Astrocyte (in vitro differentiated cells and primary cell): ENCODE measurements around the gene ARPC5. TPM values are rescaled to one million over a fixed set of nuclear protein-coding genes. Genes with fewer than 3 reads are reported as not detected.
A peak's percentile ranks its signal among the peaks of the same experiment; 100 is the strongest.

Source experiments
- DNase-seq: peaks from one replicate; pipeline ENCODE4 v3.0.0-alpha.2; 2010; ENCODE audit warnings: low read depth
- FAIRE-seq: peaks from 2 replicates; lab custom pipeline; 2011; peaks lifted over from hg19 to GRCh38; lab: Jason Lieb, UNC
- H2AFZ ChIP-seq: 2 replicates; pipeline ENCODE4 v1.6.0; 2012; ENCODE audit warnings: low read depth, low read length, inconsistent platforms
- H3K27ac ChIP-seq: 2 replicates; pipeline ENCODE4 v1.5.1; 2011; ENCODE audit warnings: low read depth, low read length, inconsistent platforms
- H3K27me3 ChIP-seq: 2 replicates; pipeline ENCODE4 v1.6.0; 2011; ENCODE audit warnings: low read length, inconsistent platforms; ENCODE audit not compliant: insufficient read depth
- H3K36me3 ChIP-seq: 2 replicates; pipeline ENCODE4 v1.5.1; 2011; ENCODE audit warnings: low read length, inconsistent platforms; ENCODE audit not compliant: insufficient read depth
- H3K4me1 ChIP-seq: 2 replicates; pipeline ENCODE4 v1.5.1; 2011; ENCODE audit warnings: low read length, inconsistent platforms; ENCODE audit not compliant: insufficient read depth
- H3K4me2 ChIP-seq: 2 replicates; pipeline ENCODE4 v1.6.0; 2012; ENCODE audit warnings: low read length, inconsistent platforms
- H3K4me3 ChIP-seq: 2 replicates; pipeline ENCODE4 v1.5.1; 2011; ENCODE audit warnings: low read depth, mild to moderate bottlenecking, low read length, inconsistent platforms; ENCODE audit not compliant: insufficient read depth
- H3K79me2 ChIP-seq: 2 replicates; pipeline ENCODE4 v1.6.0; 2012; ENCODE audit warnings: mild to moderate bottlenecking, low read length, inconsistent platforms; ENCODE audit not compliant: insufficient read depth
- H3K9ac ChIP-seq: 2 replicates; pipeline ENCODE4 v1.6.0; 2012; ENCODE audit warnings: mild to moderate bottlenecking, low read length, inconsistent platforms
- H3K9me3 ChIP-seq: 2 replicates; pipeline ENCODE4 v1.5.1; 2012; ENCODE audit warnings: low read depth, mild to moderate bottlenecking, low read length, inconsistent platforms; ENCODE audit not compliant: insufficient read depth
- H4K20me1 ChIP-seq: 2 replicates; pipeline ENCODE4 v1.6.0; 2012; ENCODE audit warnings: low read length, inconsistent platforms; ENCODE audit not compliant: insufficient read depth
- H3K27ac Mint-ChIP-seq: one replicate; pipeline ENCODE4 v1.8.0; 2021; ENCODE audit warnings: mild to moderate bottlenecking, mixed read lengths; ENCODE audit not compliant: unreplicated experiment
- H3K27me3 Mint-ChIP-seq: one replicate; pipeline ENCODE4 v1.8.0; 2021; ENCODE audit warnings: low read depth, mixed read lengths; ENCODE audit not compliant: unreplicated experiment
- H3K36me3 Mint-ChIP-seq: one replicate; pipeline ENCODE4 v1.8.0; 2021; ENCODE audit warnings: low read depth, mixed read lengths; ENCODE audit not compliant: unreplicated experiment
- H3K4me1 Mint-ChIP-seq: one replicate; pipeline ENCODE4 v1.8.0; 2021; ENCODE audit warnings: low read depth, mixed read lengths; ENCODE audit not compliant: unreplicated experiment
- H3K4me3 Mint-ChIP-seq: one replicate; pipeline ENCODE4 v1.8.0; 2021; ENCODE audit warnings: mild to moderate bottlenecking, moderate library complexity, mixed read lengths; ENCODE audit not compliant: unreplicated experiment
- H3K9me3 Mint-ChIP-seq: one replicate; pipeline ENCODE4 v1.8.0; 2021; ENCODE audit warnings: mild to moderate bottlenecking, mixed read lengths; ENCODE audit not compliant: unreplicated experiment
- EZH2 ChIP-seq: IDR thresholded peaks from 2 replicates; pipeline ENCODE4 v1.6.1; 2012; ENCODE audit warnings: mild to moderate bottlenecking, low read length, inconsistent platforms; ENCODE audit not compliant: insufficient read depth
- total RNA-seq: library from RNA; stranded (reverse); gene quantifications from 2 replicates; pipeline ENCODE4 v1.2.1, GENCODE V29; 2021
- TF ChIP-seq, protein P1 (sequence below): IDR thresholded peaks from 2 replicates; pipeline ENCODE4 v1.5.1; 2011; ENCODE audit warnings: low read depth, mild to moderate bottlenecking, inconsistent platforms, low read length, moderate library complexity; ENCODE audit not compliant: insufficient read depth

The ARPC5 gene
- total RNA-seq, 1 donor from 2014 or later: 180 TPM

DNA sequence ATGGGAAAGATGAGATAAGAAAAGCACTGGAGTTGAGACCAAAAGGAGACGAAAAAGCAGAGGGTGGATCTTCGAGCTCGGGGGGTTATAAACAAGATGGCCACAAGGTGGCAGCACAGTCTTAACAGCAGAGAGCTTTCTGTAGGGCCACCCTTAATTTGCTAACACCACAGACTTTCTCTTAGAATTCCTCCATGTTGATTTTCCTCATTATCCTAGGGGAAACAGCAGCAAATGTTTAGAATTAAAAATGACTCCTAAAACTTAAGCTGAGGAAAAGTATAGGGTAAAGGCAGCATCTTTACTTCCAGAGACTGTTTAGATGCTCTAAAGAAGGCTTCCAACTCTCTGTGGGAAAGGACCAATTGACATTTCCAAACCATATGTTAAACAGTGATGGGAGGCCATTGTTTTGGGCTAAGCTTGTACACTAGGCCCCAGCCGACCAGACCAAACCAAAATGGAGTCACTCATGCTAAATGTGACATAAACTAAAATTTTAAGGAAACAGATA lies 20.0 kb upstream of the ARPC5 start:
- FAIRE-seq (no peak), DNase-seq (peak; percentile 56)
- Histone ChIP-seq H2AFZ (no peak overlapping the region), H3K36me3 (no peaks in the 10 kb centered on the region), H3K4me1 (no peaks in the 10 kb centered on the region), H3K27me3 (no peaks in the 10 kb centered on the region), H3K4me2 (no peak overlapping the region), H4K20me1 (no peaks in the 10 kb centered on the region), H3K9ac (no peak overlapping the region), H3K27ac (no peak overlapping the region), H3K4me3 (no peak overlapping the region), H3K79me2 (no peaks in the 10 kb centered on the region), H3K9me3 (no peaks in the 10 kb centered on the region)
- H3K27ac Mint-ChIP-seq: no peak overlapping the region
- TF ChIP-seq EZH2: no peak
- TF ChIP-seq, protein P1, sequence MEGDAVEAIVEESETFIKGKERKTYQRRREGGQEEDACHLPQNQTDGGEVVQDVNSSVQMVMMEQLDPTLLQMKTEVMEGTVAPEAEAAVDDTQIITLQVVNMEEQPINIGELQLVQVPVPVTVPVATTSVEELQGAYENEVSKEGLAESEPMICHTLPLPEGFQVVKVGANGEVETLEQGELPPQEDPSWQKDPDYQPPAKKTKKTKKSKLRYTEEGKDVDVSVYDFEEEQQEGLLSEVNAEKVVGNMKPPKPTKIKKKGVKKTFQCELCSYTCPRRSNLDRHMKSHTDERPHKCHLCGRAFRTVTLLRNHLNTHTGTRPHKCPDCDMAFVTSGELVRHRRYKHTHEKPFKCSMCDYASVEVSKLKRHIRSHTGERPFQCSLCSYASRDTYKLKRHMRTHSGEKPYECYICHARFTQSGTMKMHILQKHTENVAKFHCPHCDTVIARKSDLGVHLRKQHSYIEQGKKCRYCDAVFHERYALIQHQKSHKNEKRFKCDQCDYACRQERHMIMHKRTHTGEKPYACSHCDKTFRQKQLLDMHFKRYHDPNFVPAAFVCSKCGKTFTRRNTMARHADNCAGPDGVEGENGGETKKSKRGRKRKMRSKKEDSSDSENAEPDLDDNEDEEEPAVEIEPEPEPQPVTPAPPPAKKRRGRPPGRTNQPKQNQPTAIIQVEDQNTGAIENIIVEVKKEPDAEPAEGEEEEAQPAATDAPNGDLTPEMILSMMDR: peak; percentile 90
- peaks cover 12% of the 10 kb centered on the region for H3K4me1 Mint-ChIP-seq
- H3K27me3 Mint-ChIP-seq: no peaks in the 10 kb centered on the region
- H3K4me3 Mint-ChIP-seq: peak overlapping the region; percentile 73
- H3K9me3 Mint-ChIP-seq: peaks cover 3% of the 10 kb centered on the region
- H3K36me3 Mint-ChIP-seq: no peaks in the 10 kb centered on the region

DNA sequence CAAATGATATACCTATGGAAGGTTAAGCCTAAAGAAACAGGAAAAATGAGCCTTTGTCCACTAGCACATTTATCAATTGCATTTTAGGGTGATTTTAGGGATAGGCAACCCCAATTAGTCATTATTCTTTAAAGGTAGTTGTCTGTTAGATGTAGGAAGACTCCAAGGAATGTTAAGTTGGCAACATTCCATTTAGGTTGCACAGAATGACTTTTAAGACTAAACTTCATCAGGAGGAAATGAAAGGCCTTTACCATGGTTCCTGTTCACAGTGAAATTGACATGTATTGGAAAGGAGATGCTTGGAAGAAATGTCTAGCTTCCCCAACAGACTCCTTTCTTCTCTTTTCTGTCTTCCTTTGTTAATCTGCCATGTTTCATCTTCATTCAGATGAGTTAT lies 19.1 kb upstream of the ARPC5 start:
- no peaks in the 10 kb centered on the region for H3K27me3 ChIP-seq
- peak; percentile 3 for DNase-seq
- TF ChIP-seq, protein P1: no peak
- no peak for TF ChIP-seq EZH2
- Mint-ChIP-seq H3K4me1 (peaks cover 12% of the 10 kb centered on the region), H3K4me3 (no peak overlapping the region), H3K36me3 (no peaks in the 10 kb centered on the region), H3K9me3 (peaks cover 3% of the 10 kb centered on the region), H3K27ac (no peak overlapping the region), H3K27me3 (no peaks in the 10 kb centered on the region)
- no peak overlapping the region for H3K9ac ChIP-seq
- H3K27ac ChIP-seq: no peak overlapping the region
- H3K4me2 ChIP-seq: no peak overlapping the region
- H3K36me3 ChIP-seq: no peaks in the 10 kb centered on the region
- no peaks in the 10 kb centered on the region for H3K79me2 ChIP-seq
- FAIRE-seq: no peak
- H2AFZ ChIP-seq: no peak overlapping the region
- no peaks in the 10 kb centered on the region for H3K9me3 ChIP-seq
- no peaks in the 10 kb centered on the region for H4K20me1 ChIP-seq
- no peak overlapping the region for H3K4me3 ChIP-seq
- H3K4me1 ChIP-seq: no peaks in the 10 kb centered on the region

DNA sequence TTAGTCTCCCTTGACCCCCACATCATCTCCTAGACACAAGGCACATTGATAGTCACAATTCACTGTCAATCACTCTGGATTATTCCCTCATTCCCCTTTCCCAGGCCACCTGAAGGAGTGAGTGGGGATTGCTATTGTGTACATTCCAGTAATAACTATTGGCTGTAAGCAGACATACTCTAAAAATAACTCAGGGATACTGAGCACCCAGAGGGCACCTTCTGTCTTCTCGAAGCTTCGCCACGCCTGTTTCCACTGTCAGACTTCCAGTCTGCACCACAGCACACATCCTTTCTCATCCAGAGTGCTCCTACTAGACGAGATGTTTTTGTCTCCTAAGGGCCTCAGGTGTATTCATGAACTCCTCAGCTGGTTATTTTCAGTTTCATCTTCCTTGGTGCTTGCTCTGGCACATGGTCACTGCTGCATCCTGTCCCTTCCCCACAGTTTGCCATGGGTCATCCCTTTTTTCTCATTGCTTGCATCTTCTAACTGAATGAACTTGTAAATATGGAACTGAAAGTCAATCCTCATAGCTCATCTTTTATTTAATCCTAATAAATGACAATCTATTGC lies 18.4 kb upstream of the ARPC5 start:
- FAIRE-seq (no peak), DNase-seq (no peak)
- H3K9me3 Mint-ChIP-seq: no peaks in the 10 kb centered on the region
- Histone ChIP-seq H3K9ac (no peak overlapping the region), H3K4me1 (no peaks in the 10 kb centered on the region), H3K27me3 (no peaks in the 10 kb centered on the region), H2AFZ (no peak overlapping the region), H3K36me3 (no peaks in the 10 kb centered on the region), H3K79me2 (no peaks in the 10 kb centered on the region), H3K4me2 (no peak overlapping the region), H3K27ac (no peak overlapping the region), H3K9me3 (no peaks in the 10 kb centered on the region), H4K20me1 (no peaks in the 10 kb centered on the region), H3K4me3 (no peak overlapping the region)
- TF ChIP-seq EZH2: no peak
- TF ChIP-seq, protein P1: no peak
- H3K36me3 Mint-ChIP-seq: no peaks in the 10 kb centered on the region
- H3K27ac Mint-ChIP-seq: no peak overlapping the region
- H3K4me1 Mint-ChIP-seq: peaks cover 12% of the 10 kb centered on the region
- no peaks in the 10 kb centered on the region for H3K27me3 Mint-ChIP-seq
- no peak overlapping the region for H3K4me3 Mint-ChIP-seq
